HEK293T (cell line): ENCODE results near the gene INCA1.

Experiments used
- ARNT ChIP-seq: fragments of 450-650 bp; IDR thresholded peaks from 2 replicates; pipeline ENCODE4 v1.6.1; 2017; ENCODE audit warnings: mild to moderate bottlenecking
- BHLHE40 ChIP-seq: fragments of 450-650 bp; IDR thresholded peaks from 2 replicates; pipeline ENCODE4 v1.6.1; 2016; ENCODE audit warnings: mild to moderate bottlenecking, moderate library complexity, borderline replicate concordance
- CTBP1 ChIP-seq: fragments of 450-650 bp; IDR thresholded peaks from 2 replicates; pipeline ENCODE4 v1.6.1; 2016; ENCODE audit warnings: borderline replicate concordance
- ELF4 ChIP-seq: fragments of 450-650 bp; IDR thresholded peaks from 2 replicates; pipeline ENCODE4 v1.6.1; 2017; ENCODE audit warnings: antibody characterized with exemption
- FOXA1 ChIP-seq: fragments of 450-650 bp; IDR thresholded peaks from 2 replicates; pipeline ENCODE4 v1.6.1; 2016; ENCODE audit warnings: mild to moderate bottlenecking
- FOXK2 ChIP-seq: fragments of 450-650 bp; IDR thresholded peaks from 2 replicates; pipeline ENCODE4 v1.6.1; 2016; ENCODE audit warnings: mild to moderate bottlenecking
- FOXM1 ChIP-seq: fragments of 450-650 bp; IDR thresholded peaks from 2 replicates; pipeline ENCODE4 v1.6.1; 2017; ENCODE audit warnings: mild to moderate bottlenecking, borderline replicate concordance
- HDGF ChIP-seq: fragments of 450-650 bp; IDR thresholded peaks from 2 replicates; pipeline ENCODE4 v1.6.1; 2017; ENCODE audit warnings: antibody characterized with exemption, borderline replicate concordance
- L3MBTL2 ChIP-seq: fragments of 450-650 bp; conservative IDR thresholded peaks from 2 replicates; pipeline ENCODE4 v1.6.1; 2016; ENCODE audit warnings: mild to moderate bottlenecking
- NFRKB ChIP-seq: fragments of 450-650 bp; IDR thresholded peaks from 2 replicates; pipeline ENCODE4 v1.6.1; 2016; ENCODE audit warnings: mild to moderate bottlenecking, moderate library complexity
- PKNOX1 ChIP-seq: fragments of 450-650 bp; IDR thresholded peaks from 2 replicates; pipeline ENCODE4 v1.6.1; 2016
- SP1 ChIP-seq: fragments of 450-650 bp; IDR thresholded peaks from 2 replicates; pipeline ENCODE4 v1.6.1; 2017
- SUZ12 ChIP-seq: fragments of 450-650 bp; IDR thresholded peaks from 2 replicates; pipeline ENCODE4 v1.6.1; 2016; ENCODE audit warnings: mild to moderate bottlenecking
- ZNF384 ChIP-seq: fragments of 450-650 bp; IDR thresholded peaks from 2 replicates; pipeline ENCODE4 v1.6.1; 2016

GRCh38 chr17:4950075-4950745, 47.1 kb downstream of the INCA1 start:
- TF ChIP-seq FOXK2 = no peak
- no peak for TF ChIP-seq SUZ12
- TF ChIP-seq BHLHE40 = no peak
- no peak for TF ChIP-seq CTBP1
- TF ChIP-seq NFRKB = no peak
- TF ChIP-seq ARNT = no peak
- TF ChIP-seq FOXA1 = no peak
- no peak for TF ChIP-seq SP1
- TF ChIP-seq FOXM1 = no peak
- no peak for TF ChIP-seq PKNOX1
- TF ChIP-seq HDGF = no peak
- no peak for TF ChIP-seq ZNF384
- no peak for TF ChIP-seq ELF4
- no peak for TF ChIP-seq L3MBTL2
